ENCODE data around the gene CCL19.

Gene CCL19

GRCh38 chr9:34693560-34693959 lies 2.5 kb upstream of the CCL19 start:
- no peak for DNase-seq

- no peak for DNase-seq
These were observed 850 bp upstream of the CCL19 start for GRCh38 chr9:34691936-34692315.

GRCh38 chr9:34689512-34689911 lies 1.6 kb downstream of the CCL19 start:
- DNase-seq = no peak

GRCh38 chr9:34689116-34689470 lies 2.0 kb downstream of the CCL19 start:
- DNase-seq = no peak

GRCh38 chr9:34688329-34689115 lies 2.6 kb downstream of the CCL19 start:
- no peak for DNase-seq

GRCh38 chr9:34687276-34688030 lies 3.6 kb downstream of the CCL19 start:
- DNase-seq = no peak

- no peak for DNase-seq
These were observed 4.3 kb downstream of the CCL19 start for GRCh38 chr9:34686732-34687131.

- DNase-seq = no peak
These were observed 4.8 kb downstream of the CCL19 start for GRCh38 chr9:34686231-34686630.

GRCh38 chr9:34685591-34685990 lies 5.5 kb downstream of the CCL19 start:
- no peak for DNase-seq

GRCh38 chr9:34684816-34685215 lies 6.3 kb downstream of the CCL19 start:
- no peak for DNase-seq

- no peak for DNase-seq
These were observed 6.9 kb downstream of the CCL19 start for GRCh38 chr9:34684145-34684544.

GRCh38 chr9:34675869-34676268 lies 15.2 kb downstream of the CCL19 start:
- no peak for DNase-seq

GRCh38 chr9:34675048-34675714 lies 15.9 kb downstream of the CCL19 start:
- DNase-seq = peak; percentile 18 to 28

GRCh38 chr9:34674440-34674839 lies 16.6 kb downstream of the CCL19 start:
- DNase-seq = no peak

- no peak for DNase-seq
These were observed 19.8 kb downstream of the CCL19 start for GRCh38 chr9:34671307-34671706.

- no peak for DNase-seq
These were observed 21.1 kb downstream of the CCL19 start for GRCh38 chr9:34669809-34670562.

GRCh38 chr9:34665381-34666250 lies 25.5 kb downstream of the CCL19 start:
- DNase-seq = peak; percentile 89 to 92

GRCh38 chr9:34665067-34665380 lies 26.1 kb downstream of the CCL19 start:
- no peak for DNase-seq

- peak; percentile 26 to 71 for DNase-seq
These were observed 26.6 kb downstream of the CCL19 start for GRCh38 chr9:34664281-34665066.

- DNase-seq = no peak
These were observed 27.8 kb downstream of the CCL19 start for GRCh38 chr9:34663303-34663605.

GRCh38 chr9:34662526-34663302 lies 28.4 kb downstream of the CCL19 start, which contains the start of gene CCL27:
Gene CCL27, minus strand, starts transcription at chr9:34662657. Its CDS starts 24 bp downstream, at chr9:34662633.
- no peak for DNase-seq
